Heart left ventricle (tissue), 16 donors: ENCODE measurements around the gene PRDM15. TPM values are rescaled to one million over a fixed set of nuclear protein-coding genes. Genes with fewer than 3 reads are reported as not detected.

Experiments
- ATAC-seq, 4 donors: fragments of 200-7000 bp; cut with Tn5 transposase; one replicate each; pipeline ENCODE4 v1.9.1; 2020 to 2022; ENCODE audit warnings: moderate library complexity in 4 of 4, mild to moderate bottlenecking in 3 of 4, moderate number of reproducible peaks in 1 of 4
- DNase-seq, 5 donors: peaks; one replicate each; pipeline ENCODE4 v3.0.0-alpha.2; 2020
- H3K27ac ChIP-seq, 12 donors: fragments of 200-600 bp; sonication (generic) in 4 of 12; one replicate each; pipeline versions ENCODE4 v1.5.0 to v1.8.0; 2016 to 2022; ENCODE audit warnings: mild to moderate bottlenecking in 2 of 12
- H3K27me3 ChIP-seq, 9 donors: fragments of 200-600 bp; sonication (generic) in 2 of 9; one replicate each; pipeline versions ENCODE4 v1.5.1 to v1.8.0; 2016 to 2022; ENCODE audit warnings: mild to moderate bottlenecking in 3 of 9
- H3K36me3 ChIP-seq, 9 donors: fragments of 200-600 bp; sonication (generic) in 2 of 9; one replicate each; pipeline versions ENCODE4 v1.5.0 to v1.8.0; 2018 to 2022; ENCODE audit warnings: mild to moderate bottlenecking in 2 of 9
- H3K4me1 ChIP-seq, 12 donors: fragments of 200-600 bp; sonication (generic) in 4 of 12; one replicate each; pipeline versions ENCODE4 v1.5.0 to v1.8.0; 2016 to 2022; ENCODE audit warnings: mild to moderate bottlenecking in 3 of 12
- H3K4me3 ChIP-seq, 12 donors: fragments of 200-600 bp; sonication (generic) in 4 of 12; one replicate each; pipeline versions ENCODE4 v1.5.0 to v1.8.0; 2017 to 2022; ENCODE audit warnings: mild to moderate bottlenecking in 9 of 12, moderate library complexity in 4 of 12
- H3K9me3 ChIP-seq, 12 donors: fragments of 200-600 bp; sonication (generic) in 4 of 12; one replicate each; pipeline versions ENCODE4 v1.5.0 to v1.8.0; 2016 to 2022; ENCODE audit warnings: mild to moderate bottlenecking in 1 of 12
- POLR2A ChIP-seq, 2 donors: fragments of 450-650 bp; IDR thresholded peaks; one replicate each; pipeline ENCODE4 v1.6.1; 2017; ENCODE audit warnings: antibody characterized with exemption in 2 of 2, mild to moderate bottlenecking in 2 of 2, moderate library complexity in 2 of 2
- WGBS, 4 donors: extraction: QIAGEN DNeasy Blood & Tissue Kit in 2 of 4; methylation state at CpG; one replicate each; pipeline versions ENCODE4 v1.1.5 to v1.1.7; 2013 to 2018; 5-methylcytosine and 5-hydroxymethylcytosine counted together
- intact Hi-C, 10 donors: fragments of 100-400 bp; cut with DNase I; formaldehyde crosslinking; loops; one replicate each; pipeline versions ENCODE4 v1.11.1 to v1.14.2; 2022
- polyA plus RNA-seq, 2 donors: library from polyadenylated mRNA; stranded (reverse); fragments of 200-250 nt; gene quantifications; one replicate each; pipeline ENCODE4 v1.2.3, GENCODE V29; 2013
- total RNA-seq, 9 donors: library from RNA; depleted of rRNA in 2 of 9; stranded (reverse); fragments of >200 nt in 2 of 9; fragmentation: NEBNext Ultra II Directional in 3 of 9; extraction: Animal tissue kit (Norgen Biotek cat#: 25700) in 3 of 9; gene quantifications; one replicate each; pipeline versions ENCODE4 v1.1.0 to v1.2.4, GENCODE V29; 2016 to 2023
- TF ChIP-seq, protein P1 (sequence below), 12 donors: fragments of 200-600 bp; sonication (generic) in 4 of 12; IDR thresholded peaks; one replicate each; pipeline versions ENCODE4 v1.5.0 to v1.8.0; 2018 to 2022; ENCODE audit warnings: antibody characterized with exemption in 12 of 12, mild to moderate bottlenecking in 5 of 12
- donor health status: ischemic (EF 13 %, LVEDD 7.1; RV severe dilation, severe dysfunction).
- donor health status: healthy with polysubstance abuse.
- donor health status: DM: no; HTN: yes; CAD: no.
- donor health status: DM: no; HTN: no; CAD: no.
- donor health status: ischemic (EF 25% LVEDD 6.9; RV normal size, moderate dysfunction).
- donor health status: ischemic (EF 25% LVEDD 5.7; RV mildly dilated, moderate dysfunction).
- donor health status: healthy.
- donor health status: DM: yes; HTN: yes; CAD: no.
- donor health status: ischemic (EF 35%, LVEDD 5.7; RV mildly dilated, moderate dysfunction).
- donor health status: nonischemic (EF 11% LVEDD 7.7; RV severe dilation, severe dysfunction).
- donor health status: DM: yes; HTN: yes; CAD: no.
- donor health status: PGD.
- donor health status: ischemic (EF 29% LVEDD 5.4; RV normal size, mild dysfunction).
- donor health status: nonischemic (EF 23%, LVEDD 6.1; RV moderate dilation, normal function).

Gene PRDM15
- total and polyA plus RNA-seq, 11 donors: 2.1 to 6.3 (median 2.7) TPM

DNA sequence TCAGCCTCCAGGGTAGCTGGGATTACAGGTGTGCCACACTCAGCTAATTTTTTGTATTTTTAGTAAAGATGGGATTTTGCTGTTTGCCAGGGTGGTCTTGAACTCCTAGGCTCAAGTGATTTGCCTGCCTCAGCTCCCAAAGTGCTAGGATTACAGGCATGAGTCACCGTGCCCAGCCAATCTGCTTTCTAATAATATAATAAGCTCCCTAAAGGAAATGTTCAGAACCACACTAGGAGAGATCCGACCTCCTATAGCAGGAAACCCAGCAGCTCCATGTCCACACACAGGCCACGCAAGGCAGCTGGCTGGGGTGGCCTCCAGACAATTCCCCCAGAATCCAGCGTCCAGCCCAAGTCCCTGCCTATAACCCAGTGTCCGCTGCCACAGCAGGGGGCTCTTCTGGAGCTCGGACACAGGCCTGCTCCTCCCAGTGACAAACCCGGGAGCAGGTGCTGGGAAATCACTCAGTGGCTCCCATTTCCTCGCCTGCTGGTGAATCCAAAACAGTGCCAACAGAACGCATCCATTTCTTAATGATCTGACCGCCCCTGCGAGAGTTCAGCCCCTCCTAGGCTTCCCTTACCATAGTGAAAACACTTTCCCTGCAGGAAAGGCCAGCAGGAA lies 119.8 kb downstream of the PRDM15 start:
- WGBS, 4 donors: 70 to 80% (median 75%) methylated on average over 7 to 11 of the region's 11 CpGs
- peaks cover 8 to 45% (median 33%) of the 10 kb centered on the region in 9 donors for H3K27me3 ChIP-seq

DNA sequence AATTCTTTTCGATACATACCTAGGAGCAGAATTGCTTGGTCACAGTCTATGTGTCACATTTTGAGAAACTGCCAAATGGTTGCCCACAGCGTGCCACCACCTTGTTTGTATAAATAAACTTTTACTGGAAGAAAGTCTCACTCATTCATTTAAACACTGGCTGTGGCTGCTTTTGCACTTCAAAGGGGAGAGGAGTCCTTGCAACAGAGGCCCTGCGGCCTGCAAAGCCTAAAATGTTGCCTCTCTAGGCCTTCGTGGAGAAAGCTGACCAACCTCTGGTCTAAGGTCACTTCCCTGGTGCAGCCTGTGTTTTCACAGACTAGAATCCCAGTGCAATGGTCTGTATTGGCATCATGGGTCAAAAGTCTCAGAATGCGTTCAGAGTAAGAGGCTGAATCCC lies 120.6 kb downstream of the PRDM15 start:
- Histone ChIP-seq H3K36me3 (no peaks in the 10 kb centered on the region), H3K4me1 (peaks cover 0 to 30% (median 6%) of the 10 kb centered on the region in 12 donors), H3K27ac (no peak overlapping the region), H3K27me3 (peaks cover 0 to 38% (median 25%) of the 10 kb centered on the region in 9 donors), H3K4me3 (no peak overlapping the region), H3K9me3 (no peaks in the 10 kb centered on the region)
- WGBS, 4 donors: 83 to 86% (median 84%) methylated on average over 5 of the region's 5 CpGs
- TF ChIP-seq, protein P1, sequence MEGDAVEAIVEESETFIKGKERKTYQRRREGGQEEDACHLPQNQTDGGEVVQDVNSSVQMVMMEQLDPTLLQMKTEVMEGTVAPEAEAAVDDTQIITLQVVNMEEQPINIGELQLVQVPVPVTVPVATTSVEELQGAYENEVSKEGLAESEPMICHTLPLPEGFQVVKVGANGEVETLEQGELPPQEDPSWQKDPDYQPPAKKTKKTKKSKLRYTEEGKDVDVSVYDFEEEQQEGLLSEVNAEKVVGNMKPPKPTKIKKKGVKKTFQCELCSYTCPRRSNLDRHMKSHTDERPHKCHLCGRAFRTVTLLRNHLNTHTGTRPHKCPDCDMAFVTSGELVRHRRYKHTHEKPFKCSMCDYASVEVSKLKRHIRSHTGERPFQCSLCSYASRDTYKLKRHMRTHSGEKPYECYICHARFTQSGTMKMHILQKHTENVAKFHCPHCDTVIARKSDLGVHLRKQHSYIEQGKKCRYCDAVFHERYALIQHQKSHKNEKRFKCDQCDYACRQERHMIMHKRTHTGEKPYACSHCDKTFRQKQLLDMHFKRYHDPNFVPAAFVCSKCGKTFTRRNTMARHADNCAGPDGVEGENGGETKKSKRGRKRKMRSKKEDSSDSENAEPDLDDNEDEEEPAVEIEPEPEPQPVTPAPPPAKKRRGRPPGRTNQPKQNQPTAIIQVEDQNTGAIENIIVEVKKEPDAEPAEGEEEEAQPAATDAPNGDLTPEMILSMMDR (IDR thresholded peaks at IDR 0.05): no peak
- TF ChIP-seq POLR2A (IDR thresholded peaks at IDR 0.05): no peak
- intact Hi-C loops: no loop called here
- ATAC-seq (no peak), DNase-seq (no peak)

More for the DNA sequence above, 119.8 kb downstream of the PRDM15 start:
- Histone ChIP-seq H3K36me3 (no peaks in the 10 kb centered on the region), H3K4me3 (no peak overlapping the region), H3K9me3 (no peaks in the 10 kb centered on the region), H3K27ac (no peak overlapping the region), H3K4me1 (peaks cover 0 to 30% (median 6%) of the 10 kb centered on the region in 12 donors)
- DNase-seq (no peak), ATAC-seq (no peak)
- TF ChIP-seq, protein P1 (IDR thresholded peaks at IDR 0.05): no peak
- no peak for TF ChIP-seq POLR2A (IDR thresholded peaks at IDR 0.05)
- intact Hi-C loops: no loop called here

DNA sequence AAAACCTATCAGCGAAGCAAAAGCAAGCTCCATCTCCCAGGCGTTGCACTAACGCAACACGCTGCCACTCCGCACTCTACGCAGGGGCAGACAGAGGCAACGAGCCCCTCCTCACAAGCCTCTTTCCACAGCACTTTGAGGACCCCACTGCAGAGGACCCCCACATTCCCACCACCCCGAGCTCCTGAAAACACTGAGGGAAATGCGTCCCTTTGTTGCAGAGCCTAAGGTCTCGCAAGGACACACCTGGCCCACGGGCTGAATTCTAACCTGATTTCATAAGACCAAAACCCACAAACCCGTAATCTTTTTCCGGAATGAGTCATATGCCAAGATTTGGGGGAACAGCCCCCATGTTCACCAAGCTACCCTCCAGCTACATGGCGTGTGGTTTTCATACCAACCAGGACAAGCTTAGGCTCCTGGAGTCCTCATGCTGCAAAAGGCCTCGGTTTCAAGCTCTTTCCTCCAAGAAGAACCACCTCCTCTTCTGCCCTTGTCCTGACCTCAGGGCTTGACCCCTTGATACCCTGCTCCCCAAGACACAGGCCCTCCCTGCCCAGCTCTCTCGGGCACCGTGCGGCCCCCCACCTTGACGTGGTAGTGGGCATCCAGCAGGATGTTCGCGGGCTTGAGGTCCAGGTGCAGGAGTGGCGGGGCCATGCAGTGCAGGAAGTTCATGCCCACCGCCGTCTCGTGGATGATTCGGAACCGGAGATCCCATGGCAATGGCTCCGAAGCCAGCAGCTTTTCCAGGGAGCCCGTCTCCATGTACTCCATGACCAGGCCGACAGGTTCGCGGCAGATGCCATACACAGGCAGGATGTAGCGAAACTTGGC lies 123.0 kb downstream of the PRDM15 start:
- no peak for DNase-seq

More for the DNA sequence above, 123.0 kb downstream of the PRDM15 start:
- no peaks in the 10 kb centered on the region for H3K36me3 ChIP-seq
- no peak overlapping the region for H3K27ac ChIP-seq
- H3K27me3 ChIP-seq: peaks cover 0 to 14% (median 4%) of the 10 kb centered on the region in 9 donors
- ATAC-seq: no peak
- intact Hi-C loops: no loop called here
- 94 to 96% (median 95%) methylated on average over 33 of the region's 33 CpGs for WGBS, 4 donors
- H3K9me3 ChIP-seq: no peaks in the 10 kb centered on the region
- TF ChIP-seq, protein P1 (IDR thresholded peaks at IDR 0.05): no peak
- no peak for TF ChIP-seq POLR2A (IDR thresholded peaks at IDR 0.05)
- H3K4me1 ChIP-seq: peaks cover 0 to 14% (median 0%) of the 10 kb centered on the region in 12 donors
- H3K4me3 ChIP-seq: no peak overlapping the region
